H1 (cell line): ENCODE measurements around the gene ATMIN. TPM values are rescaled to one million over a fixed set of nuclear protein-coding genes. Genes with fewer than 3 reads are reported as not detected.
A peak's percentile ranks its signal among the peaks of the same experiment; 100 is the strongest.

Source experiments
- BACH1 ChIP-seq: IDR thresholded peaks from 2 replicates; pipeline ENCODE4 v1.6.1; 2012; ENCODE audit warnings: low read length, improper control_type of control experiment
- BCL11A ChIP-seq, 2 experiments: IDR thresholded peaks; one replicate each; pipeline ENCODE4 v1.6.1; 2011; ENCODE audit warnings: low read depth in 2 of 2, low read length in 2 of 2, mild to moderate bottlenecking in 2 of 2
- CBX8 ChIP-seq: fragments of 300-800, 300-1000 bp; sonication (generic); IDR thresholded peaks from 2 replicates; pipeline ENCODE4 v1.7.1; 2016; ENCODE audit warnings: low read depth, low read length, borderline replicate concordance
- CHD2 ChIP-seq: IDR thresholded peaks from 2 replicates; pipeline ENCODE4 v1.6.1; 2012; ENCODE audit warnings: low read length, improper control_type of control experiment
- E2F6 ChIP-seq: IDR thresholded peaks from 2 replicates; pipeline ENCODE4 v1.6.1; 2012; ENCODE audit warnings: inconsistent platforms
- EGR1 ChIP-seq: IDR thresholded peaks from 2 replicates; pipeline ENCODE4 v1.6.1; 2011; ENCODE audit warnings: low read depth, low read length, borderline replicate concordance
- EP300 ChIP-seq, 2 experiments: IDR thresholded peaks; 1 replicate in 1 of 2; 2 replicates in 1 of 2; pipeline ENCODE4 v1.6.1; 2011 to 2012; ENCODE audit warnings: low read depth in 2 of 2, low read length in 2 of 2, mild to moderate bottlenecking in 2 of 2, borderline replicate concordance in 1 of 2, inconsistent platforms in 1 of 2, moderate library complexity in 1 of 2
- EZH2 ChIP-seq: fragments of 200-600 bp; sonication (generic); IDR thresholded peaks from 2 replicates; pipeline ENCODE4 v1.7.1; 2012; ENCODE audit warnings: low read depth, mild to moderate bottlenecking, moderate library complexity, low read length, inconsistent platforms; ENCODE audit not compliant: severe bottlenecking
- HDAC6 ChIP-seq: IDR thresholded peaks from one replicate; pipeline ENCODE4 v1.7.1; 2012; ENCODE audit warnings: low read depth, mild to moderate bottlenecking, inconsistent platforms, low read length, moderate library complexity
- JUN ChIP-seq: IDR thresholded peaks from 2 replicates; pipeline ENCODE4 v1.6.1; 2011; ENCODE audit warnings: low read depth, mild to moderate bottlenecking, improper control_type of control experiment, low read length
- JUND ChIP-seq: IDR thresholded peaks from 2 replicates; pipeline ENCODE4 v1.6.1; 2011; ENCODE audit warnings: mild to moderate bottlenecking, improper control_type of control experiment, low read length
- KDM1A ChIP-seq: fragments of 200-600, 300-600 bp; sonication (generic); IDR thresholded peaks from 2 replicates; pipeline ENCODE4 v1.7.1; 2016; ENCODE audit warnings: mild to moderate bottlenecking, low read length, borderline replicate concordance
- KDM4A ChIP-seq: IDR thresholded peaks from one replicate; pipeline ENCODE4 v1.7.1; 2012; ENCODE audit warnings: low read depth, mild to moderate bottlenecking, moderate library complexity, low read length, inconsistent platforms; ENCODE audit not compliant: severe bottlenecking
- KDM5A ChIP-seq: fragments of 200-600 bp; IDR thresholded peaks from 2 replicates; pipeline ENCODE4 v1.7.1; 2012; ENCODE audit warnings: mild to moderate bottlenecking, low read length, inconsistent platforms, mixed read lengths
- MAFK ChIP-seq: IDR thresholded peaks from 2 replicates; pipeline ENCODE4 v1.6.1; 2012; ENCODE audit warnings: low read depth, mild to moderate bottlenecking, improper control_type of control experiment, low read length
- NANOG ChIP-seq: IDR thresholded peaks from 2 replicates; pipeline ENCODE4 v1.6.1; 2011; ENCODE audit warnings: low read length, low read depth, mild to moderate bottlenecking, inconsistent platforms; ENCODE audit not compliant: insufficient read depth, poor library complexity, severe bottlenecking
- PHF8 ChIP-seq: fragments of 200-600 bp; sonication (generic); conservative IDR thresholded peaks from 2 replicates; pipeline ENCODE4 v1.7.1; 2012; ENCODE audit warnings: low read depth, mild to moderate bottlenecking, inconsistent platforms, low read length, moderate library complexity
- POLR2AphosphoS5 ChIP-seq: IDR thresholded peaks from 2 replicates; pipeline ENCODE4 v1.6.1; 2011; ENCODE audit warnings: low read depth, low read length
- SP4 ChIP-seq: IDR thresholded peaks from 2 replicates; pipeline ENCODE4 v1.6.1; 2012; ENCODE audit warnings: low read length, inconsistent platforms
- SRF ChIP-seq: IDR thresholded peaks from 2 replicates; pipeline ENCODE4 v1.6.1; 2011; ENCODE audit warnings: mild to moderate bottlenecking, low read depth, low read length, moderate library complexity
- TAF1 ChIP-seq: IDR thresholded peaks from 2 replicates; pipeline ENCODE4 v1.6.1; 2011; ENCODE audit warnings: mild to moderate bottlenecking, low read depth, low read length
- TCF12 ChIP-seq: IDR thresholded peaks from 2 replicates; pipeline ENCODE4 v1.6.1; 2011; ENCODE audit warnings: low read depth, mild to moderate bottlenecking, low read length
- ZNF274 ChIP-seq: IDR thresholded peaks from 2 replicates; pipeline ENCODE4 v1.7.0; 2012; ENCODE audit warnings: low read length, borderline replicate concordance; ENCODE audit errors: extremely low read depth
- polyA plus RNA-seq, 7 experiments: library from polyadenylated mRNA; depleted of rRNA in 3 of 7; stranded (reverse) in 5 of 7; unstranded in 2 of 7; fragments of >200 nt in 5 of 7; fragments of 200-250 nt in 2 of 7; gene quantifications; 1 replicate in 5 of 7; 2 replicates in 1 of 7; 4 replicates in 1 of 7; pipeline versions ENCODE4 v1.2.1 to v1.2.3, GENCODE V29; 2011 to 2013; ENCODE audit warnings: missing spikeins in 2 of 7, mixed read lengths in 2 of 7
- total RNA-seq: library from RNA; stranded (reverse); fragmentation: NEBNext Ultra II Directional; extraction: Animal tissue kit (Norgen Biotek cat#: 25700); gene quantifications from 2 replicates; pipeline ENCODE4 v1.2.1, GENCODE V29; 2021

ATMIN gene
- total and polyA plus RNA-seq, 2 of the 8 experiments (the other 6 are each of a cell fraction or from before 2014, with no cell fraction given): 34.8 to 59.8 TPM

DNA sequence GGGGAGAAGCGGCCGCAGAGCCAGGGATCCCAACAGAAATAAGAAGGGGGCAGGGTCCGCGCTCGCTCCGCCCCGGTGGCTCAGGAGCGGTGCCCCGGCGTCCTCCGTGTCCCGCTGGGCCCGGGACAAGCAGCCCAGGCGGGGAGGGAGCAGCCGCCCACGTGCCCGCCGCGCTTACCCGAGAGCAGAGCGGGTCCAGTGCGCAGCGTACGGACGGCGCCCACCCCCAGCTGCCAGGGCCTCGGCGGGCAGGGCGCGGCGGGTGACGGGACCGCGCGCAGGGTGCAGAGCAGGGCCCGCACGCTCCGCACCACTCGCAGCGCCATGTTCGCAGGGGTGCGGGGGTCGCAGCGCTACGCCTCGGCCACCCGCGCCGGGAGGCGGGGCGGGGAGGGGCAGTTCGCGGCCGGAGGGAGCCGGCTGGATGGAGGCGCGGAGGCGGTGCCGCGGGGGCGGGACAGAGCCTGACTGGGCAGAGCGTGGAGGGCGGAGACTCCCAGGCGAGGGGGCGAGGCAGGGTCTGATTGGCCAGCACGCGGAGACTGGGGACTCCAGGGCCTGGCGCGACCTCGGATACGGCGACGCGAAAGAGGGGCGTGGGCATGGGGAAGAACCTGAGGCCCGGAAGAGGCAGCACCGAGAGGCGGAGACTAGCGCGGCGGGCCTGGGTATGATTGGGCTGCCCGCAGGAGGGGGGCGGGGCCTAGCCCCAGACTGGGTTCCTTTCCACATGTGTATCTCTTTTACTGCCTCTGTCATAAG, 60.5 kb downstream of the ATMIN start, which contains the start of gene GCSH (continued):
- TF ChIP-seq ZNF274: no peak
- TF ChIP-seq KDM1A: no peak
- no peak for TF ChIP-seq EP300 (IDR thresholded peaks at IDR 0.05; ENCODE audit: borderline replicate concordance in 1 of 2, low read depth in 2 of 2, low read length in 2 of 2)
- TF ChIP-seq EGR1: peak; percentile 89
- TF ChIP-seq KDM4A: peak; percentile 74
- TF ChIP-seq POLR2AphosphoS5: peak; percentile 48; the same call in 1 of the 2 replicates
- no peak for TF ChIP-seq NANOG
- TF ChIP-seq CHD2: peak; percentile 6; the same call in 1 of the 2 replicates
- TF ChIP-seq JUND: no peak
- no peak for TF ChIP-seq EZH2
- TF ChIP-seq BACH1: no peak
- TF ChIP-seq TCF12: no peak
- TF ChIP-seq E2F6: peak; percentile 88
- TF ChIP-seq SRF: no peak
- 0 out of 2 replicates have a peak, but pooled peaks have one; percentile 55 for TF ChIP-seq TAF1
- TF ChIP-seq CBX8: no peak
- TF ChIP-seq PHF8: peak; percentile 60
- no peak for TF ChIP-seq KDM5A
- TF ChIP-seq MAFK: no peak
- TF ChIP-seq HDAC6: no peak
- TF ChIP-seq JUN: no peak
- no peak for TF ChIP-seq SP4
- TF ChIP-seq BCL11A (IDR thresholded peaks at IDR 0.05; ENCODE audit: low read depth in 2 of 2, low read length in 2 of 2): no peak
